Stimulated activated memory B cell treated with anti-CD40 and anti-IgM and Interleukin-4, amounts not matched to agents 10 μg/mL and 1 μg/mL and 100 μg/mL, for 72 hours (primary cell): ENCODE results near the gene LCMT1.
"Not testable (repeated sequence)": the region's sequence is repeated elsewhere in the genome, so short reads cannot be mapped to it uniquely, and the experiment has no call there.

Source experiments
- ATAC-seq: fragments of 150-1000 bp; cut with Tn5 transposase; 2 replicates; pipeline ENCODE4 v1.10.0; 2021
- H3K27ac Mint-ChIP-seq: one replicate; pipeline ENCODE4 v1.8.0; 2022; ENCODE audit warnings: mild to moderate bottlenecking, mixed read lengths
- H3K27me3 Mint-ChIP-seq: one replicate; pipeline ENCODE4 v1.8.0; 2022; ENCODE audit warnings: mixed read lengths
- H3K36me3 Mint-ChIP-seq: one replicate; pipeline ENCODE4 v1.8.0; 2022; ENCODE audit warnings: mixed read lengths
- H3K4me1 Mint-ChIP-seq: one replicate; pipeline ENCODE4 v1.8.0; 2022; ENCODE audit warnings: mixed read lengths
- H3K4me3 Mint-ChIP-seq: one replicate; pipeline ENCODE4 v1.8.0; 2022; ENCODE audit warnings: mild to moderate bottlenecking, moderate library complexity, mixed read lengths
- H3K9me3 Mint-ChIP-seq: one replicate; pipeline ENCODE4 v1.8.0; 2022; ENCODE audit warnings: mixed read lengths

Gene LCMT1

GRCh38 chr16:25111403-25112166, at the start of gene LCMT1:
Gene LCMT1, plus strand, starts transcription at chr16:25111742. Its CDS starts 142 bp downstream, at chr16:25111884.
- Mint-ChIP-seq H3K9me3 (no peaks in the 10 kb centered on the region), H3K4me1 (peaks cover 63% of the 10 kb centered on the region), H3K27ac (peak within 1 kb of the TSS; percentile 83), H3K27me3 (no peaks in the 10 kb centered on the region), H3K36me3 (peaks cover 21% of the 10 kb centered on the region), H3K4me3 (peak within 1 kb of the TSS; percentile 96)
- ATAC-seq = peak; percentile 95

GRCh38 chr16:25063102-25063501, 48.4 kb upstream of the LCMT1 start:
- Mint-ChIP-seq H3K27ac (peak overlapping the region; percentile 57), H3K9me3 (no peaks in the 10 kb centered on the region), H3K4me3 (no peak overlapping the region), H3K36me3 (no peaks in the 10 kb centered on the region), H3K27me3 (no peaks in the 10 kb centered on the region), H3K4me1 (peaks cover 61% of the 10 kb centered on the region)
- ATAC-seq = peak; percentile 32

- peak overlapping the region; percentile 57 for H3K27ac Mint-ChIP-seq
- no peak overlapping the region for H3K4me3 Mint-ChIP-seq
- no peaks in the 10 kb centered on the region for H3K36me3 Mint-ChIP-seq
- H3K4me1 Mint-ChIP-seq = peaks cover 61% of the 10 kb centered on the region
- no peaks in the 10 kb centered on the region for H3K27me3 Mint-ChIP-seq
- no peak for ATAC-seq
- no peaks in the 10 kb centered on the region for H3K9me3 Mint-ChIP-seq
Measured at GRCh38 chr16:25063865-25064264, 47.7 kb upstream of the LCMT1 start.

- not testable (repeated sequence) for H3K27me3 Mint-ChIP-seq, H3K4me3 Mint-ChIP-seq, H3K9me3 Mint-ChIP-seq, ATAC-seq, H3K36me3 Mint-ChIP-seq
- Mint-ChIP-seq H3K4me1 (peaks cover 61% of the 10 kb centered on the region), H3K27ac (peak overlapping the region; percentile 57)
Measured at GRCh38 chr16:25064281-25064680, 47.3 kb upstream of the LCMT1 start.

- no peak for ATAC-seq
- no peak overlapping the region for H3K4me3 Mint-ChIP-seq
- no peaks in the 10 kb centered on the region for H3K9me3 Mint-ChIP-seq
- no peaks in the 10 kb centered on the region for H3K27me3 Mint-ChIP-seq
- H3K36me3 Mint-ChIP-seq = no peaks in the 10 kb centered on the region
- H3K4me1 Mint-ChIP-seq = peaks cover 61% of the 10 kb centered on the region
- H3K27ac Mint-ChIP-seq = no peak overlapping the region
Measured at GRCh38 chr16:25064937-25065336, 46.6 kb upstream of the LCMT1 start.

GRCh38 chr16:25065899-25066298, 45.6 kb upstream of the LCMT1 start:
- Mint-ChIP-seq H3K36me3 (no peaks in the 10 kb centered on the region), H3K27me3 (no peaks in the 10 kb centered on the region), H3K27ac (peak overlapping the region; percentile 93), H3K4me3 (peak overlapping the region; percentile 87), H3K4me1 (peaks cover 59% of the 10 kb centered on the region), H3K9me3 (no peaks in the 10 kb centered on the region)
- ATAC-seq = no peak

GRCh38 chr16:25066426-25066746, 45.2 kb upstream of the LCMT1 start:
- Mint-ChIP-seq H3K27ac (peak overlapping the region; percentile 93), H3K27me3 (no peaks in the 10 kb centered on the region), H3K36me3 (no peaks in the 10 kb centered on the region), H3K9me3 (no peaks in the 10 kb centered on the region), H3K4me3 (peak overlapping the region; percentile 87), H3K4me1 (peaks cover 56% of the 10 kb centered on the region)
- no peak for ATAC-seq

GRCh38 chr16:25066747-25067631, 44.6 kb upstream of the LCMT1 start:
- Mint-ChIP-seq H3K27me3 (no peaks in the 10 kb centered on the region), H3K4me3 (peak overlapping the region; percentile 87), H3K36me3 (no peaks in the 10 kb centered on the region), H3K27ac (peak overlapping the region; percentile 93), H3K9me3 (no peaks in the 10 kb centered on the region), H3K4me1 (peaks cover 50% of the 10 kb centered on the region)
- ATAC-seq = peak; percentile 94

- H3K27me3 Mint-ChIP-seq = no peaks in the 10 kb centered on the region
- no peak overlapping the region for H3K4me3 Mint-ChIP-seq
- ATAC-seq = no peak
Measured at GRCh38 chr16:25073854-25074253, 37.7 kb upstream of the LCMT1 start.

GRCh38 chr16:25078386-25078978, 33.1 kb upstream of the LCMT1 start:
- Mint-ChIP-seq H3K36me3 (no peaks in the 10 kb centered on the region), H3K4me1 (peaks cover 11% of the 10 kb centered on the region), H3K4me3 (no peak overlapping the region), H3K27me3 (no peaks in the 10 kb centered on the region), H3K27ac (no peak overlapping the region), H3K9me3 (no peaks in the 10 kb centered on the region)
- no peak for ATAC-seq

More at GRCh38 chr16:25073854-25074253, 37.7 kb upstream of the LCMT1 start:
- Mint-ChIP-seq H3K36me3 (no peaks in the 10 kb centered on the region), H3K4me1 (peaks cover 25% of the 10 kb centered on the region), H3K9me3 (no peaks in the 10 kb centered on the region), H3K27ac (peak overlapping the region; percentile 41)

- Mint-ChIP-seq H3K4me3 (no peak overlapping the region), H3K4me1 (no peaks in the 10 kb centered on the region), H3K9me3 (no peaks in the 10 kb centered on the region), H3K36me3 (no peaks in the 10 kb centered on the region), H3K27me3 (no peaks in the 10 kb centered on the region), H3K27ac (no peak overlapping the region)
- ATAC-seq = no peak
Measured at GRCh38 chr16:25079637-25080378, 31.7 kb upstream of the LCMT1 start.

GRCh38 chr16:25080420-25081131, 31.0 kb upstream of the LCMT1 start:
- no peak for ATAC-seq
- Mint-ChIP-seq H3K36me3 (no peaks in the 10 kb centered on the region), H3K27me3 (no peaks in the 10 kb centered on the region), H3K27ac (no peak overlapping the region), H3K4me3 (no peak overlapping the region), H3K9me3 (no peaks in the 10 kb centered on the region), H3K4me1 (no peaks in the 10 kb centered on the region)

- Mint-ChIP-seq H3K4me1 (no peaks in the 10 kb centered on the region), H3K27me3 (no peaks in the 10 kb centered on the region), H3K9me3 (no peaks in the 10 kb centered on the region), H3K36me3 (no peaks in the 10 kb centered on the region), H3K27ac (no peak overlapping the region), H3K4me3 (no peak overlapping the region)
- ATAC-seq = no peak
Measured at GRCh38 chr16:25081702-25082101, 29.8 kb upstream of the LCMT1 start.

GRCh38 chr16:25083065-25083464, 28.5 kb upstream of the LCMT1 start:
- H3K4me3 Mint-ChIP-seq = no peak overlapping the region
- no peak overlapping the region for H3K27ac Mint-ChIP-seq
- ATAC-seq = no peak
- H3K9me3 Mint-ChIP-seq = no peaks in the 10 kb centered on the region
- H3K36me3 Mint-ChIP-seq = no peaks in the 10 kb centered on the region
- H3K27me3 Mint-ChIP-seq = no peaks in the 10 kb centered on the region
- H3K4me1 Mint-ChIP-seq = no peaks in the 10 kb centered on the region
